HG03103 (cell line): Measurements from ENCODE around the gene PGC.

Source experiments
- ATAC-seq: cut with Tn5 transposase; IDR thresholded peaks from one replicate; pipeline ENCODE4 v1.9.1; 2021; ENCODE audit warnings: low read depth; ENCODE audit not compliant: unreplicated experiment

The PGC gene

DNA sequence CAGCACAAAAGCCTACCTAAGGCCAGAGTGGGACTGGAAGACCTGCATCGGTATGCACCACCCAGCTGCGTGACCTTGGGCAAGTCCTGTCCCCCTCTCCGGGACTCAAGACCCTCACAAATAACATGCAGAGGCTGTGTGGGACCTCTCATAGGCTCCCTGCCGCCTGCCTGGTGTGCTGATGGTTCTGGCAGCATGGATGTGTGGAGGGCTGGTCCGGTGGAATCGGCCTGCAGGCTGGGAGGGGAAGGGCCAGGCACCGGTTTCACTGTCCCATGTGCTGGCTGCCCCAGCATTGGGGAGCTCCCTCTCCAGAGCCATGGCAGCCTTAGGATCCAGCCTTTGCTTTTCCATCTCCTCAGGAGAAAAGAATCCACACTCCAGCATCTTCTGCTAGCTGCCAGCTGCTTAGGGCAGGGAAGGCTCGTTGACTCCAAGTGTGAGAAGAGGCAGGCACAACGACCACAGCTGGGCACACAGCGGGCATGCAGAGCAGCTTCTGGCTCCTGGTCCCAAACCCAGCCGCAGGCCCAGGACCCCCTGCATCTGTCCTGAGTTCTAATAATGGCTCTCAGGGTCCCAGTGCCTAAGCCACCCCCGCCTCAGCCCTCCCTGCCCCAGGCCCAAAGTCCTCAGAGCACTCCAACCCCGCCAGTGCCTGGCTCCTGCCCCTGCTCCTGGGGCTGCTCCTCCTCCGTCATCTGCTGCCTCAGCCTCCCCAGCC lies 44.3 kb downstream of the PGC start:
- ATAC-seq: no peak

DNA sequence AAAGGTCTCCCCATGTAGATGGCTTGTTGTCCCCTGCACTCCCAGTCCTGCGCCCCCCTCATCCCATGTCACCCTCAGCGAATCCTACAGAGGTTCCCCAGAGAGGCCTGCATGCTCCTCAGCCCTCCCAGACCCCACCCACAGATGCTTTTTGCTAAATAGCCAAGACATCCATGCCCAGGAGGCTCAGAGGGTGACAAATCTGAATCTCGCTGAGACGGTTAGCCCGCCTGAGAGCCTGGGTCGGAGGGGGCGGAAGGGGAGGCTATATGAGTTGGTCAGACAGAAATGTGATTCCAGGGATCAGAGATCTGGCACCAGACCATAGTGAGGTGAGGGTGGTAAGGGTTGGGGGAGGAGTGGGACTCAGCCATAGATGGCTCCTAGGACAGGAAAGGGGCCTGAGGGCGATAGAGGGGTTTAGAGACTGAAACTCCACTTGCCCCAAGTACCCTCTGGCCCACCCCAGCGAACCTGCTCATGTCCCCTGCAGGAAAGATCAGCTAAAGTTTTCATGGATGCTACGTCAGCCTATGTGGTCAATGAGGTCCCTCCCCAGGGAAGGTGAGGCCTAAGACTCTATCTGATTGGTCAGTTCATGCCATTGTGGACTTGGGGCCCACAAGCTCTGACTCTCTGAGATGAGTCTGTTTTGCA lies 45.0 kb downstream of the PGC start:
- no peak for ATAC-seq

DNA sequence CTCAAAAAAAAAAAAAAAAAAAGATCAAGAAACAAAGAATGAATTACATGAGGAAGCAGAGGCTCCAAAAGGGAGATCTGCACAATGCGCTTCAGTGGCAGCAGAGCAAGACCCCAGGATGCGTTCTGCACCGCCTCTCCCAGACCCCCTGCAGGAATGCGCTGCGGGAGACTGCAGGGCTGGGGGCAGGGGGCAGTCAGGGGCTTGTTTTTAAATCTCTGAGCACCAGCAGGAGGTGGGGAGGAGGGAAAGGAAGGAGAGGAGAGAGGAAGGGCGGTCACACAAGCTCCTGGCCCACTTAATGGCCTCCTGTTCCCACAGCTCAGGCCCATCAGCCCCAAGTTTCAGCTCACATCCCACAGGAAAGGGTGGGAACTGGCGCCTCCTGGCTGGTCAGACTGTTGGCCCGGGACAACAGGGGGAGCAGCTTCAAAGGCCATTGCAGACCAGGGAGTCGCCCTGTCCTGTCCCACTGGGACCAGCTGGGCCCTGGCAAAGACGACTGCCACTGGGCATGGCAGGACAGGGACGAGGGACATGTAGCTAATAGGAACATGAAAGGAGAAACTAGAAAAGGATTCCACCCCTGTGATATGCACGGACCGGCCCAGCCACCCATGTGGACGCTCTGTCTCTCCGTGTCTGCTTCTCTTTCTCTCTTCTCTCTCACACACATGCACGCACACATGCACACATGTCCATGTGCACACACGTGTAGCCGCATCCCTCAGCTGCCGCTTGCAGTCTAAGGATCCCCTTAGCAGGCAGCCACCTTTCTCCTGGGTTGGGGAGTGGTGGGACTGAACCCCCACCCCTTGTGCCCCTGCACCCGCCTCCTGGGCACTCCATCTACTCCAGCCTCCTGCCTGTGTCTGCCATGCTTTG lies 46.5 kb downstream of the PGC start:
- no peak for ATAC-seq

DNA sequence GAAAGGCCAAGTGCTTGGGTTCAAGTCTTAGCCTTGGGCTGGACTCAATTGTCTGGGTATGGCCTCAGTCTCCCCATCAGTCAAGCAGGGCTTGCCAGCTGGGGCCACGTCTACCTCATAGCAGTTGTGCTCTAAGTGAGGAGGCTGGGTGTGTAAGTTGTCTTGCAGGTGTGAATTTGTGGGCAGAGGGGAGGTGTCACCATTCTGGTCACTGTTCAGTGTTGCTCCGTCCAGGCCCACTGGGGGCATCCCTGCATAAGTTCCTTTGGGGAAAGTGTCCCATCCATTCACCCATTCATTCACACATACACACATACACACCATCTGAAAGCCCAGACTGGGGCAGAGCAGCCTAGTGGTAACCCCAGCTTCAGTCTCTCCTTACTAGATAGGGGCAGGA lies 48.1 kb downstream of the PGC start:
- no peak for ATAC-seq

DNA sequence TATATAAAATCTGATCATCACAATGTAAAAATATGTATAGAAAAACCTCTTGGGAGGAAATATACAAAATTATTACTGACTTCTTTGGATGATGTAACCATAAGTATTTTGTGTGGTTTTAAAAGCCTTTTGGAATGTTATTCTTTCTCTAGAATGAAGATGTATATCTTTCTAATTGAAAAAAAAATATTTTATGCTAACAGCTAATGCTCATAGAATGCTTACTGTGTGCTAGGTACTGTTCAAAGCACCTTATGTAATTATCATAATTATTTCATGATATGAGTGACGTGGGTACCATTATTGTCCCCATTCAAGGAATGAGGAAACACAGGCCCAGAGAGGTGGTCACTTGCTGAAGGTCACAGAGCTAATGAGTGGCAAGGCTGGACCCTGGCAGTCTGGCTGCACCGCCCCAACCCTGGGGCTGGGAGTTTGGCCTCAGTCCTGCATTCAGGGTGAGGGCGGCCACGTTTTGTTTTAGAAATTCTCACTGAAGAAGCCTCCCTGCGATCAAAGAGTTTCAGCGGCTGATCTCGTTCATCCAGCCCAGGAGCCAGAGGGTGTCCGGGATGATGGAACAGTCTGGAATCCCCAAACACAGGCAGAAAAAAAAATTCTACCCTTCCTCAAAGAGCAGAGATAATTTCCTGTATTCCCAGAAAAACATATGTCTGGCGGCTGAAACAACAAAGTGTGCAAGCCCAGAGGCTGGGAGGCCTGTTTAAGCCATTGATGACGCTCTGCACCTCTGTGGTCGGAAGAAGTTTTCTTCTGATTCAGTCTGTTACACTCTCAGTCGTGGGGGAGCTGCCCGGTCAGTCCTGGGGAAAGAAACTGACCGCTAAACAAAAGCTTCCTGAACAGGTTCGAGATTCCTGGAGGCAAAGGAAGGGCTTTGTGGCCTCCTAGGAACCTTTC lies 49.1 kb downstream of the PGC start:
- ATAC-seq: no peak

DNA sequence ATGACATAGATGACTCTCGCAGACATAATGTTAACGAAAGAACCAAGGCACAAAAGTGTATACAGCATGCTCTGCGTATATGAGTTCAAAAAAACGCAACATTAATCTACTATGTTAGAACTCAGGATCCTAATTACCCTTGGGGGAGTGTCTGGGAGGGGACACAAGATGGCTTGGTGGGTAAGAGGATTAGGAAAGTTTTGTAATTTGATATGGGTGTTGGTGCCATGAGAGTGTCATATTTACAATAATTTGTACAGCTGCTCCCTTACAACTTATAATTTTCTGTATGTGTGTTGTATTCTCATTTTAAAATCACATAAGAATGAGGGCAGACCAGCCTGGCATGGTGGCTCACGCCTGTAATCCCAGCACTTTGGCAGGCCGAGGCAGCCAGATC lies 50.4 kb downstream of the PGC start:
- no peak for ATAC-seq

DNA sequence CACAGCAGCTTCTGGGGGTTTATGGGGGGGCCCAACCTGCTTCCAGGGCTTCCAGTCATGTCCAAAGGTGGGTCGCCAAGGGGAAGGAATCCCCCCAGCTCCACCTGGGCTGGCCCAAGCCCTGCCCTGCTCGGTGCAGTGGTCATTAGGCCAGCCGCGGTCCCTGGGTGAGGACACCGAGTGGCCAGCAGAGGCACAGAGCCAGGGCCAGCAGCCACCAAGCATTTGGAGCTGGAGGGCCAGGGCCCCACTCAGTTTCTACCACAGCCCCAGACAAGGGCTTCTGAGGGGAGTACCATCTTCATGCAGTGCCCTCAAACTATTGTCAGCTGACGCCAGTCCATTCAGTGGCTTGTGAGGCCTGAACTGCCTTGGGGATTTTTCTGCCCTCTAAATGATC lies 51.4 kb downstream of the PGC start:
- no peak for ATAC-seq

DNA sequence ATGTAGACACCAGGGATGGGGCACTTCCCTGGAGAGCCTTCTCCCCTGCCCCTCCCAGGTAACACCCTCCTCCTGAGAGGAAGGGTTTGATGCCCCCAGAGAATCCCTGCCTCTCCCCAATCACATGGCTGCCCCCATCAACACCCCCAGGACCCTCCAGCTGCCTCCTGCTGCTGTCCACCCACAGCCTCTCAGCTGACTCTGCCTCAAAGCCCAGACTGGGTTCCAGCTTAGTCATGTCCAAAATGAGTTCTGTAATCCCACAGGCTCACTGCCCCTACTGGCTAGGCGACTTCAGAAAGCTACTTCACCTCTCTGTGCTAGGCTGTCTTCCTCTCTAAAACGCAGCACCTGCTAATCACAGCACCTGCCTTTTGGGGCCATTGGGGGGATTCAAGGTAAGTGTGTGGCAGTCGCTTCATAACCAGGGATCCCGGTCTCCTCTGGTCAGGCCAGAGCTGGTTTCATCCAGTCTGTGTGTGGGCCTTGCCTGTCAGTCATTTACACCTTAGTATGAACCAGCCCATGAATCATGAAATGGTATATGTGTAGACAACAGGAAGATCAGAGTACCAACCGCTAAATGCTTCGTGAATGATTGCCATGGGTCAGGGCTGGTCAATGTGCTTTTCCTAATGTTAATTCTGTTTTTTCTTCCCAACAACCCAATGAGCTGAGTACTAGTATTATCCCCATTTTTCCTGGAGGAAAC lies 52.2 kb downstream of the PGC start:
- no peak for ATAC-seq

DNA sequence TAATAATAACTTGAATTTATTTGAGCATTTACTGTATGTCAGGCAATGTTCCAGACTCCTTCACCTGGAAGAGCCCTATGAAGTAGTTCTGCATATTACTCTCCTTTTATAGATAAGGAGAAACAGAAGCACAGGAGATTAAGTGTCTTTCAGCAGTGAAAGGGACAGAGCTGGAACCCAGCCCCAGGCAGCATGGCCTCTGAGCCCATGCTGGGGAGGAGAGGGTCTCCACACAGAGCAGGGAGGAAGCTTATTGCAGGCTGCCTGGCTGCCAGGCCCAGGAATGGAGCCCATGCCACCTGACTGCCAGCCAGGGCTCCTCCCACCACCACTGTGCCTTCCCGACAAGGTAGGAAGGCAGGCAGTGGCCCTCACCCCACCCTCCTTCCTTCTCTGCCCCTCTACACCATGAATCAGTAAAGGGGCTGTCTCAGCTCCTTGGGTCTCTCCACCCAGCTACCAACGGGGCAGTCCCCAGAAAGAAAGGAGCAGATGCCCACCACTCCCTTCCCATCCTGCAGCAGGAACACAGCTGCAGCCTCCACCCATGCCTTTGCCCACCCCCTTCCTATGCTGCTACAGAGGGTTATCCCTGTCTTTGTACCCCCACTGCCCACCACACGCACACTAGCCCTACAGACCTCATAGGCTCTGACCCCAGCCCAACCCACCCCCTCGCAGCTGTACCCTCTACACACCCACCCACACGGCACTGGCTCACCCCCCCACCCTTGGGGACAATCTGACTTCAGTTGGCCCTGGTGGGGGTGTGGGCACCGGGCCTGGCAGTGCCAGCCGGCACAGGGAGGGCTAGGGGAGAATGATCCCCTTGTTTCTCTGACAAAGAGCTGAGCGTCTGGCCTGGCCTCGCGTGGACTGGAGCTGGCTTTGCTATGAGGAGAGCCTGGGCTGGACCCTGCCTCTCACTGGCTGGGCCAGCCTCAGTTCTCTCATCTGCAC lies 53.6 kb downstream of the PGC start:
- no peak for ATAC-seq

DNA sequence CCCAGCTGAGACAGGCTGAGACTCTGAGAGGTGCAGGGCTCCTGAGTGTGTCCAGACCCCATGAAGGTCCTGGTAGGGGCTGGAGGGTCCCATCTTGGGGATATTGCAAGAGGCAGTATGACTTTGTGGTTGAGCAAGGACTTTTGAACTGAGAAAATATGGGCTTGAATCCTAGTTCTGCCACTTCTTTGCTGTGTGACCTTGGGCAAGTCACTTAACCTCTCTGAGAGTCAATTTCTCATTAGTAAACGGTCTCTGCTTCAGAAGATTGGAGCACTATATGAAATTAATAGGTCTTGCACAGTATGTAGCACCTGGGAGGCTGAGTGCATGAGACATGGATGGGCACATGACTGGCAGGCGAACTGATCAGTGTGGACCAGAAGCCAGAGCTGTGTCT lies 54.5 kb downstream of the PGC start:
- ATAC-seq: no peak

DNA sequence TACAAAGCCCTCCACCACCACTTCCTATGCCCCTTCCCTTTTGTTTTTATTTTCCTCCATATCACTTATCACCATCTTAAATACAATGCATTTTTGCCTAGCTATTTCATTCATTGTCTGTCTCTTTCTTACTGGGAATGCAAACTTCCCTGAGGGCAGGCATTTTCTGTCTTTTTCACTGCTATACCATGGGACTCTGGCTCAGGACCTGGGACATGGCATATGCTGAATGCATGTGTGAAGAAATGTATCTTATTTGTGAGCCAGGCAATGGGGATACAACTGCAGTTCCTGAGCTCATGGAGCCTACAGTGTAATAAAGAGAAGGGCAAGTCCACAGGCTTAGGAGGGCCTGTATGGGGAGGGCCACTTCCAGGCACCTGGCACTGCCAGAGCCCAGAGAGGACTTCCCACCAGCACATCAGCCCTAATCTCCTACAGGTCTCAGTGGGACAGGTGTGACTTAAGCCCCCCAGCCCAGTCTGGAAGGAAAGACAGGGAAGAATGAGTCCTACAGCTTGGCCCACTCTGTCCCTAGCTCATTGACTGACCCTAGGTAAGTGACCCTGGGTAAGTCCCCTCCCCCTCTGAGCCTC lies 55.0 kb downstream of the PGC start:
- no peak for ATAC-seq

DNA sequence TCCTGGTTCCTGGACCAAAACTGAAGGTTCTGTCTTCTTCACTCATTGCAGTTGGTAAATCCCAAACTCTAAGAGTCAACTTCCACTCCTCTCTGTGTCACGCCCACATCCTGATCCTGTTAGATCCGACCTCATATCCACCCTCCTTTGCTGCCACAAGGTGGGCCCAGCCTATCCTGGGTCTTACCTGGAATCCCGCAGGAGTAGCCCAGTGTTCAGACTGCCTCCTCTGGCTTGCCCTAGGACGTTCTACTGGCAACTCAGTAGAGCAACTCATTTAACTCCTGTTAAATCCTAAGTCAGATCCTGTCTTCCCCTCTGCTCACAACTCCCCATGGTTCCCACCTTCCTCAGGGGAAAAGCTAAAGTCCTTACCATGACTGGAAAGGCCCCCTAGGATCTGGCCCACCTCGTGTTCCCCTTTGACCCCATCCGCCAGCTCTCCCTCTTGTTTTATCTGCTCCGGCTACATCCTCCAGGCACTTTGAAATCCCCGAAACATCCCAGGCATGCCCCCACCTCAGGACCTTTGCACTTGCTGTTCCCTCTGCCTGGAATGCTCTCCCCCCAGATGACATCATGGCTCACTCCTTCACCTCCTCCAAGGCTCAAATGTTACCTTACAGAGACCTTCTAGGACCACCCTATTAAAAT lies 55.6 kb downstream of the PGC start:
- ATAC-seq: no peak

DNA sequence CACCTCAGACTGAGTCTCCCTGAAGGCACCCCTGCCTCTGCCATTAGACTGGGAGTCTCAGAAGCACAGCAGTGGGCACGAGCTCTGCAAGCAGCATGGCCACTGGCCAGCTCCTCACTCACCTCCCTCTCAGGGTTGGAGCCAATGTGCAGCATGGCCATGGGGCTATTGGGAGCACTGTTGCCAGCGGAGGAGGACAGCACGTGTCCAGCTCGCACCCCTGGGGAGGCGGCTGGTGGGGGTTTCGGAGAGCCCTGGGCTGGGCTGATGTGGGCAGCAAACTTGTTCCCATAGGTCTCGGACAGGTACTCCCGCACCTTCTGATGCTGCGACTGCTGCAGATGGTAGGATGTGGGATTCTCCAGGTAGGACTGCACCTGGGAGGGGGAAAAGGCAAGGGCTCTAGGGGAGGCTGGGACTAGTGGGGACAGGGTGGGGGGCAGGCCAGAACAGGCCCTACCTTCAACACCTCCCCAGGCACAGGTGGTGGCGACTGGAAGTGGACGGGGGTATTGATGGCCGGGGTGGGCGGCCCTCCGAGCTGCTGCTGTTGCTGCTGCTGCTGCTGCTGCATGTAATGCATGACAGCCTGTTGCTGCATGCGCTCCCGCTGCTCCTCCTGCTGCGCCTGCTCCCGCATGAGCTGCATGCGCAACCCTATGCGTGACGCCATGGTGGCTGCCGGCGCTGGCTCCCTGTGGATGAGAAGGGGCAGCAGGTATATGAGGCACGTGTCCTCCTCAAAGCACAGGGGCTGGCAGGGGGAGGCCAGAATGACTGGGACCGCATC lies 56.5 kb downstream of the PGC start:
- ATAC-seq: no peak

DNA sequence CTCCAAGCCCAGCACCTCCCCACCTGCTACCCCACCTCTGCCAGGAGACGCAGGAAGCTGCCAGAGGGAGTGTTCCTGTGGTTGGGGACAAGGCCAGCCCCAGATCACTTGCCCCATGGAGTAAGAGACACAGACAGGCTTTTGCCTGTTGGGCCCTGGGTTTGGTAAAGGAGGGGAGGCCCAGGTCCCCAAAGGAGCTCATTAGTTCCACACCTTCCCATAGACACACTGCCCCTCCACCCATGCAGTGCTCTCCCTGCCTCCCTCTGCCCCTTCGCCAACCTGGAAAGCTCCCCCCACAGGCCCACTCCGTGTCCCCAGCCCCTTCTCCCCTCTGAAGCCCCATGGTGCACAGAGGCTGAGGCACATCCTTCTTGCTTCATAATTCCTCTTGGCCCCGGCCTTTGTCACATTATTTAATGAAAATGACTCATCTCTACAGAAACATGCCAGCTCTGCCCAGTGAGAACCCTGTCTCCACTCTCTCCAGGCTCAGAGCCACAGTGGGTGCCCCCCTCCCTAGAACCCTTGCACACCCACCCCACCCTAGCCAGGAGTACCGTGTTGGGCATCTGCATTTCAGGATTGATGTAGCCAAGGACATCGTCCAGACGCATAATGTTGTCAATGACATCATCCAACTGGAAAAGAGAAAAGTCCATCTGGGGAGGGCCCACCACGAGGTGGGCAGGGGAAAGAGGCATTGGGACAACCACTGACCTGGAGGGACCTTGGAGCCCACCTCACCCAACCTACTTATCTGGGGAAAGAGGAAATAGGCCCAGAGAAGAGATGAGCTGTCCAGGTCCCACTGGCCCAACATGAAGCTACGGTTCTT lies 57.8 kb downstream of the PGC start:
- ATAC-seq: no peak

DNA sequence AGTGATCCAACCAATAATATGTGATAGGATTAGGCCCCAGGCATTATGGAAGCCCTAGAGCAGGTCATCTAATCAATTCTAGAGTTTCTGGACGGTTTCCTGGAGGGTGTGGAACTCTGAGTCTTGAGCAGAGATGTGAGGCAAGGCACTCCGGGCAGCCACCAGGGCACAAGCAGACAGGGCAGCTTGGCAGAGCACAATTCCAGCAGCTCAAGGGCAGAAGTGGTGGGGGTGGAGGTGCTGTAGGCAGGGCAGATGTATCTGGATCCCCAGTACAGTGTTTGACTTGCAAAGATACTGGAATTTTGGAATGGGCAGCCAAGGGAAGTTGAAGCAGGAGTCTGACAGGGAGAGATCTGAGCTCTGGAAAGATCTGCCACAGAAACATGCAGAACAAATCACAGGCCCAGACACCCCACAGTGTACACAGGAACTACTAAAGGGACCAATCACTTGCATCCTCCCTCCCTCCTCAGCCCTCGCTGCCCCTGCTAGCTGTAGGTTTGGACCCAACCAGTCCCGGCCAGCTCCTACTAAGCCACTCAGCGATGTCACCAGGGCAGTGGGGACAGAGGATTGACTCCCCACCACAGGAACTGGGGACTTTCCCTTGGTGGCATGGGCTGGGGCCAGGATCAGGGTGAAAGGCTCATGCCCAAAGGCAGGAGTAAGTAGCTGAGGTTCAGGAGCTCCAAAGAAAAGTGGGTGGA lies 58.8 kb downstream of the PGC start:
- ATAC-seq: no peak
